ENCODE results near the gene LRRIQ1.
A peak's percentile ranks its signal among the peaks of the same experiment; 100 is the strongest.

The LRRIQ1 gene

GRCh38 chr12:85036234-85036707 lies at the start of gene LRRIQ1, which contains the start of gene TSPAN19:
TSS of gene LRRIQ1 (plus strand) at chr12:85036351. CDS start at chr12:85038177, 1,826 bp downstream.
TSS of gene TSPAN19 (minus strand) at chr12:85036277. CDS start at chr12:85029946, 6,331 bp downstream.
- no peak for TF ChIP-seq CTCF (IDR thresholded peaks at IDR 0.05)
- no peak within 1 kb of the TSS for H3K27ac ChIP-seq
- H3K27me3 ChIP-seq = peaks cover 0 to 5% of the 10 kb centered on the region in 2 donors
- intact Hi-C loops (cut with DNase I; ENCODE audit: low total_unique reads) = loop anchor here (10.0 kb wide), 1 partner anchor 161 kb away; no protein-coding TSS in a partner anchor
- no peaks in the 10 kb centered on the region for H3K9me3 ChIP-seq
- peak within 1 kb of the TSS; percentile 29 to 43 for H3K4me3 ChIP-seq
- peaks cover 0 to 12% (median 2%) of the 10 kb centered on the region in 4 donors for H3K4me1 ChIP-seq
- peak; percentile 29 to 62 for DNase-seq
- H3K36me3 ChIP-seq = no peaks in the 10 kb centered on the region

- intact Hi-C loops (cut with DNase I; ENCODE audit: low total_unique reads) = no loop called here
- no peaks in the 10 kb centered on the region for H3K27me3 ChIP-seq
- H3K9me3 ChIP-seq = no peaks in the 10 kb centered on the region
- no peak for TF ChIP-seq CTCF (IDR thresholded peaks at IDR 0.05)
- H3K27ac ChIP-seq = no peak overlapping the region
- no peaks in the 10 kb centered on the region for H3K4me1 ChIP-seq
- no peak for DNase-seq
- no peaks in the 10 kb centered on the region for H3K36me3 ChIP-seq
- H3K4me3 ChIP-seq = no peak overlapping the region
These were observed 49.6 kb upstream of the LRRIQ1 start for GRCh38 chr12:84986586-84986985.

- Histone ChIP-seq H3K4me3 (no peak overlapping the region), H3K9me3 (no peaks in the 10 kb centered on the region), H3K4me1 (no peaks in the 10 kb centered on the region), H3K27me3 (no peaks in the 10 kb centered on the region), H3K36me3 (no peaks in the 10 kb centered on the region), H3K27ac (no peak overlapping the region)
- intact Hi-C loops (cut with DNase I; ENCODE audit: low total_unique reads) = no loop called here
- DNase-seq = no peak
- no peak for TF ChIP-seq CTCF (IDR thresholded peaks at IDR 0.05)
These were observed 41.7 kb upstream of the LRRIQ1 start for GRCh38 chr12:84994426-84994825.

GRCh38 chr12:84995641-84996040 lies 40.5 kb upstream of the LRRIQ1 start:
- Histone ChIP-seq H3K27ac (no peak overlapping the region), H3K9me3 (no peaks in the 10 kb centered on the region), H3K36me3 (no peaks in the 10 kb centered on the region), H3K27me3 (no peaks in the 10 kb centered on the region), H3K4me3 (no peak overlapping the region), H3K4me1 (no peaks in the 10 kb centered on the region)
- TF ChIP-seq CTCF (IDR thresholded peaks at IDR 0.05) = no peak
- intact Hi-C loops (cut with DNase I; ENCODE audit: low total_unique reads) = no loop called here
- no peak for DNase-seq

GRCh38 chr12:84996759-84997158 lies 39.4 kb upstream of the LRRIQ1 start:
- Histone ChIP-seq H3K9me3 (no peaks in the 10 kb centered on the region), H3K4me1 (no peaks in the 10 kb centered on the region), H3K4me3 (no peak overlapping the region), H3K36me3 (no peaks in the 10 kb centered on the region), H3K27ac (no peak overlapping the region), H3K27me3 (no peaks in the 10 kb centered on the region)
- TF ChIP-seq CTCF (IDR thresholded peaks at IDR 0.05) = no peak
- intact Hi-C loops (cut with DNase I; ENCODE audit: low total_unique reads) = no loop called here
- no peak for DNase-seq

GRCh38 chr12:84998341-84998740 lies 37.8 kb upstream of the LRRIQ1 start:
- no peaks in the 10 kb centered on the region for H3K36me3 ChIP-seq
- DNase-seq = no peak
- H3K4me3 ChIP-seq = no peak overlapping the region
- H3K27ac ChIP-seq = no peak overlapping the region
- H3K4me1 ChIP-seq = no peaks in the 10 kb centered on the region
- no peak for TF ChIP-seq CTCF (IDR thresholded peaks at IDR 0.05)
- H3K9me3 ChIP-seq = no peaks in the 10 kb centered on the region
- intact Hi-C loops (cut with DNase I; ENCODE audit: low total_unique reads) = no loop called here
- H3K27me3 ChIP-seq = no peaks in the 10 kb centered on the region

Measured in tibial artery (tissue), 4 donors.